Thyroid gland (tissue), 4 donors: ENCODE data around the gene RASGRP4. TPM values are rescaled to one million over a fixed set of nuclear protein-coding genes. Genes with fewer than 3 reads are reported as not detected.

Source experiments
- DNase-seq, 2 donors: peaks; one replicate each; pipeline ENCODE4 v3.0.0-alpha.2; 2019
- H3K27ac ChIP-seq, 3 donors: fragments of 200-600 bp; sonication (generic); 1 replicate in 2 of 3; 2 replicates in 1 of 3; pipeline ENCODE4 v1.5.1; 2016 to 2019; ENCODE audit warnings: mild to moderate bottlenecking in 1 of 3, moderate library complexity in 1 of 3
- H3K27me3 ChIP-seq: fragments of 200-600 bp; sonication (generic); one replicate; pipeline ENCODE4 v1.5.1; 2019
- H3K36me3 ChIP-seq, 2 donors: fragments of 200-600 bp; sonication (generic); one replicate each; pipeline ENCODE4 v1.5.1; 2016 to 2019
- H3K4me1 ChIP-seq, 2 donors: fragments of 200-600 bp; sonication (generic); one replicate each; pipeline ENCODE4 v1.5.1; 2017 to 2019
- H3K4me3 ChIP-seq, 3 donors: fragments of 200-600 bp; sonication (generic); replicated peaks in 1 of 3; 1 replicate in 2 of 3; 2 replicates in 1 of 3; pipeline ENCODE4 v1.5.1; 2016; ENCODE audit warnings: mild to moderate bottlenecking in 1 of 3
- H3K9me3 ChIP-seq: fragments of 200-600 bp; sonication (generic); one replicate; pipeline ENCODE4 v1.5.1; 2017
- CTCF ChIP-seq, 6 experiments: fragments of 200-600 bp in 3 of 6; fragments of 450-650 bp in 3 of 6; sonication (generic) in 3 of 6; IDR thresholded peaks; one replicate each; pipeline ENCODE4 v1.5.1; 2016 to 2019; ENCODE audit warnings: antibody characterized with exemption in 6 of 6, mild to moderate bottlenecking in 2 of 6, inconsistent platforms in 1 of 6, moderate library complexity in 1 of 6
- POLR2A ChIP-seq, 2 donors: fragments of 450-650 bp; IDR thresholded peaks; one replicate each; pipeline ENCODE4 v1.6.1; 2017; ENCODE audit warnings: antibody characterized with exemption in 2 of 2, mild to moderate bottlenecking in 2 of 2, moderate library complexity in 1 of 2
- WGBS, 2 donors: methylation state at CpG; one replicate each; pipeline ENCODE4 v1.1.5; 2017; 5-methylcytosine and 5-hydroxymethylcytosine counted together
- intact Hi-C: fragments of 100-400 bp; cut with DNase I; formaldehyde crosslinking; loops from one replicate; pipeline ENCODE4 v1.15.1; 2023
- total RNA-seq, 4 donors: library from RNA; depleted of rRNA; stranded (reverse); fragments of >200 nt; gene quantifications; one replicate each; pipeline ENCODE4 v1.2.3, GENCODE V29; 2016

The RASGRP4 gene
- total RNA-seq, 4 donors from 2014 or later, result 0.89 to 1.7 (median 1.2) TPM

GRCh38 chr19:38386971-38387549 is 39.0 kb downstream of the RASGRP4 start:
- WGBS, 2 donors, result 11% methylated on average over 10 to 11 of the region's 36 CpGs
- Histone ChIP-seq H3K9me3 (no peaks in the 10 kb centered on the region), H3K36me3 (peaks cover 15 to 17% of the 10 kb centered on the region in 2 donors), H3K4me1 (peaks cover 26% of the 10 kb centered on the region in 2 donors), H3K4me3 (peak overlapping the region in 1 of 3 donors; percentile 71), H3K27ac (peak overlapping the region in 1 of 3 donors; percentile 51), H3K27me3 (no peaks in the 10 kb centered on the region)
- TF ChIP-seq CTCF (IDR thresholded peaks at IDR 0.05), result no peak
- TF ChIP-seq POLR2A (IDR thresholded peaks at IDR 0.05), result no peak
- intact Hi-C loops, result no loop called here
- DNase-seq, result no peak

- whole genome bisulfite sequencing, 2 donors, result 77% methylated on average over 9 to 42 of the region's 61 CpGs
- Histone ChIP-seq H3K9me3 (no peaks in the 10 kb centered on the region), H3K27me3 (no peaks in the 10 kb centered on the region), H3K4me3 (peak overlapping the region in 1 of 3 donors; percentile 71), H3K4me1 (peaks cover 26% of the 10 kb centered on the region in 2 donors), H3K27ac (no peak overlapping the region), H3K36me3 (peaks cover 21 to 23% of the 10 kb centered on the region in 2 donors)
- no peak for TF ChIP-seq CTCF (IDR thresholded peaks at IDR 0.05)
- intact Hi-C loops, result no loop called here
- DNase-seq, result no peak
These were observed 39.6 kb downstream of the RASGRP4 start for GRCh38 chr19:38386300-38386970.

GRCh38 chr19:38385804-38386257 is 40.2 kb downstream of the RASGRP4 start:
- no peak for DNase-seq
- Histone ChIP-seq H3K36me3 (peaks cover 27 to 30% of the 10 kb centered on the region in 2 donors), H3K4me3 (no peak overlapping the region), H3K9me3 (no peaks in the 10 kb centered on the region), H3K27ac (no peak overlapping the region), H3K27me3 (no peaks in the 10 kb centered on the region), H3K4me1 (peaks cover 26% of the 10 kb centered on the region in 2 donors)
- intact Hi-C loops, result no loop called here
- TF ChIP-seq CTCF (IDR thresholded peaks at IDR 0.05) (no peak), POLR2A (IDR thresholded peaks at IDR 0.05) (no peak)
- WGBS, 2 donors, result 76 to 78% methylated on average over 32 to 40 of the region's 40 CpGs

GRCh38 chr19:38385057-38385803 is 40.8 kb downstream of the RASGRP4 start:
- no peak for DNase-seq
- no peak overlapping the region for H3K27ac ChIP-seq
- H3K4me1 ChIP-seq, result peaks cover 26% of the 10 kb centered on the region in 2 donors
- intact Hi-C loops, result no loop called here
- TF ChIP-seq CTCF (IDR thresholded peaks at IDR 0.05), result no peak
- no peak for TF ChIP-seq POLR2A (IDR thresholded peaks at IDR 0.05)
- WGBS, 2 donors, result 85 to 90% methylated on average over 28 of the region's 40 CpGs
- no peaks in the 10 kb centered on the region for H3K9me3 ChIP-seq
- no peak overlapping the region for H3K4me3 ChIP-seq
- peaks cover 31 to 33% of the 10 kb centered on the region in 2 donors for H3K36me3 ChIP-seq
- H3K27me3 ChIP-seq, result no peaks in the 10 kb centered on the region
